ENCODE data around the gene PAF1.

The PAF1 gene

GRCh38 chr19:39415111-39416046 is 24.5 kb upstream of the PAF1 start:
- peaks cover 43% of the 10 kb centered on the region for H3K36me3 ChIP-seq (ENCODE audit: insufficient read depth, low read length)
- no peak overlapping the region for H3K4me3 ChIP-seq (ENCODE audit: low read depth in 1 of 2, low read length in 2 of 2)
- H3K9me3 ChIP-seq (ENCODE audit: insufficient read depth, low read length, severe bottlenecking) = no peaks in the 10 kb centered on the region
- H3K4me1 ChIP-seq (ENCODE audit: insufficient read depth, low read length) = peaks cover 36% of the 10 kb centered on the region
- no peak overlapping the region for H2AFZ ChIP-seq (ENCODE audit: low read depth, low read length)
- ATAC-seq (ENCODE audit: insufficient read depth, low read depth) (no peak), DNase-seq (no peak)
- peak overlapping the region; percentile 66 for H3K4me2 ChIP-seq (ENCODE audit: insufficient read depth, low read length)
- peaks cover 33% of the 10 kb centered on the region for H3K79me2 ChIP-seq (ENCODE audit: insufficient read depth, low read length)
- H3K9ac ChIP-seq (ENCODE audit: low read depth, low read length) = peak overlapping the region; percentile 88; the same call in 1 of the 2 replicates
- H4K20me1 ChIP-seq (ENCODE audit: insufficient read depth, low read length) = peaks cover 21% of the 10 kb centered on the region
- H3K27me3 ChIP-seq (ENCODE audit: insufficient read depth, low read length, poor library complexity) = no peaks in the 10 kb centered on the region
- no peak overlapping the region for H3K27ac ChIP-seq (ENCODE audit: low read length)
- no peak for TF ChIP-seq EZH2 (IDR thresholded peaks at IDR 0.05; ENCODE audit: borderline replicate concordance, low read depth, low read length, severe bottlenecking)
- no peak for TF ChIP-seq CTCF (IDR thresholded peaks at IDR 0.05; ENCODE audit: borderline replicate concordance, extremely low read depth, low read length, poor library complexity, severe bottlenecking)

GRCh38 chr19:39413911-39414608 is 23.2 kb upstream of the PAF1 start:
- H3K4me1 ChIP-seq (ENCODE audit: insufficient read depth, low read length) = peaks cover 48% of the 10 kb centered on the region
- H2AFZ ChIP-seq (ENCODE audit: low read depth, low read length) = peak overlapping the region; percentile 59
- H3K79me2 ChIP-seq (ENCODE audit: insufficient read depth, low read length) = peaks cover 33% of the 10 kb centered on the region
- peak overlapping the region; percentile 86 for H3K27ac ChIP-seq (ENCODE audit: low read length)
- H3K9ac ChIP-seq (ENCODE audit: low read depth, low read length) = peak overlapping the region; percentile 88
- peaks cover 19% of the 10 kb centered on the region for H4K20me1 ChIP-seq (ENCODE audit: insufficient read depth, low read length)
- peak overlapping the region; percentile 69 to 96 for H3K4me3 ChIP-seq (ENCODE audit: low read depth in 1 of 2, low read length in 2 of 2)
- peak overlapping the region; percentile 66 for H3K4me2 ChIP-seq (ENCODE audit: insufficient read depth, low read length)
- no peaks in the 10 kb centered on the region for H3K9me3 ChIP-seq (ENCODE audit: insufficient read depth, low read length, severe bottlenecking)
- ATAC-seq (ENCODE audit: insufficient read depth, low read depth) (no peak), DNase-seq (no peak)
- peaks cover 41% of the 10 kb centered on the region for H3K36me3 ChIP-seq (ENCODE audit: insufficient read depth, low read length)
- H3K27me3 ChIP-seq (ENCODE audit: insufficient read depth, low read length, poor library complexity) = no peaks in the 10 kb centered on the region
- TF ChIP-seq CTCF (IDR thresholded peaks at IDR 0.05; ENCODE audit: borderline replicate concordance, extremely low read depth, low read length, poor library complexity, severe bottlenecking) (peak; percentile 44), EZH2 (IDR thresholded peaks at IDR 0.05; ENCODE audit: borderline replicate concordance, low read depth, low read length, severe bottlenecking) (no peak)

- peaks cover 39% of the 10 kb centered on the region for H3K36me3 ChIP-seq (ENCODE audit: insufficient read depth, low read length)
- H3K79me2 ChIP-seq (ENCODE audit: insufficient read depth, low read length) = peaks cover 37% of the 10 kb centered on the region
- H4K20me1 ChIP-seq (ENCODE audit: insufficient read depth, low read length) = peaks cover 22% of the 10 kb centered on the region
- peaks cover 54% of the 10 kb centered on the region for H3K4me1 ChIP-seq (ENCODE audit: insufficient read depth, low read length)
- H2AFZ ChIP-seq (ENCODE audit: low read depth, low read length) = peak overlapping the region; percentile 59
- H3K4me3 ChIP-seq (ENCODE audit: low read depth in 1 of 2, low read length in 2 of 2) = peak overlapping the region; percentile 69 to 96
- peak overlapping the region; percentile 86 for H3K27ac ChIP-seq (ENCODE audit: low read length)
- H3K27me3 ChIP-seq (ENCODE audit: insufficient read depth, low read length, poor library complexity) = no peaks in the 10 kb centered on the region
- DNase-seq = peak; percentile 76
- peak; percentile 23 for ATAC-seq (ENCODE audit: insufficient read depth, low read depth)
- peak overlapping the region; percentile 88 for H3K9ac ChIP-seq (ENCODE audit: low read depth, low read length)
- TF ChIP-seq CTCF (IDR thresholded peaks at IDR 0.05; ENCODE audit: borderline replicate concordance, extremely low read depth, low read length, poor library complexity, severe bottlenecking) (no peak), EZH2 (IDR thresholded peaks at IDR 0.05; ENCODE audit: borderline replicate concordance, low read depth, low read length, severe bottlenecking) (no peak)
- H3K9me3 ChIP-seq (ENCODE audit: insufficient read depth, low read length, severe bottlenecking) = no peaks in the 10 kb centered on the region
- H3K4me2 ChIP-seq (ENCODE audit: insufficient read depth, low read length) = peak overlapping the region; percentile 66
Measured at GRCh38 chr19:39413272-39413910, 22.5 kb upstream of the PAF1 start.

All from DND-41 (cell line).